GM12878 (cell line): ENCODE results near the gene C18orf63. TPM values are rescaled to one million over a fixed set of nuclear protein-coding genes. Genes with fewer than 3 reads are reported as not detected.

ENCODE experiments used
- ATAC-seq: fragments of 200-7000 bp; cut with Tn5 transposase; 3 replicates; pipeline ENCODE4 v1.9.1; 2020; ENCODE audit warnings: mild to moderate bottlenecking, moderate library complexity
- BruUV-seq: library from RNA; stranded (reverse); fragments of 400-500 nt; replicated peaks from 2 replicates; lab custom pipeline; 2021; lab: Mats Ljungman, UMichigan
- CTCF ChIA-PET: fragments of 300-600 bp; sonication (Branson Sonifier 250); formaldehyde crosslinking; extraction: SDS; loops from one replicate; lab custom pipeline; 2021; ENCODE audit warnings: inconsistent platforms; lab: Yijun Ruan, JAX
- POLR2A ChIA-PET: fragments of 350-600 bp; formaldehyde crosslinking; extraction: SDS; loops from one replicate; lab custom pipeline; 2021; ENCODE audit warnings: inconsistent platforms; lab: Charles Lee
- RAD21 ChIA-PET: fragments of 300-600 bp; sonication (Branson Sonifier 250); formaldehyde crosslinking; loops from one replicate; lab custom pipeline; 2023; ENCODE audit warnings: antibody characterized with exemption; ENCODE audit not compliant: unreplicated experiment; lab: Charles Lee
- SMC1A ChIA-PET: fragments of 300-600 bp; sonication (Branson Sonifier 250); formaldehyde crosslinking; loops from one replicate; lab custom pipeline; 2023; ENCODE audit not compliant: unreplicated experiment, uncharacterized antibody; lab: Charles Lee
- DNase-seq: peaks from one replicate; pipeline ENCODE4 v3.0.0-alpha.2; 2011; ENCODE audit warnings: low read depth, low spot score
- FAIRE-seq: peaks from 3 replicates; lab custom pipeline; 2011; peaks lifted over from hg19 to GRCh38; lab: Jason Lieb, UNC
- H2AFZ ChIP-seq: 2 replicates; pipeline ENCODE4 v1.6.0; 2011; ENCODE audit warnings: low read depth, low read length, control low read depth; ENCODE audit not compliant: control insufficient read depth
- H3K27ac ChIP-seq: 2 replicates; pipeline ENCODE4 v1.5.1; 2011; ENCODE audit warnings: control low read depth; ENCODE audit not compliant: control insufficient read depth, insufficient read depth
- H3K27me3 ChIP-seq, 2 experiments: replicated peaks in 1 of 2; 2 replicates each; pipeline versions ENCODE4 v1.6.0 to v1.6.1; 2011; ENCODE audit warnings: low read length in 1 of 2; ENCODE audit not compliant: control insufficient read depth in 2 of 2, insufficient read depth in 2 of 2
- H3K36me3 ChIP-seq, 2 experiments: 2 replicates each; pipeline ENCODE4 v1.5.1; 2011; ENCODE audit warnings: low read length in 1 of 2; ENCODE audit not compliant: control insufficient read depth in 2 of 2, insufficient read depth in 2 of 2
- H3K4me1 ChIP-seq: 2 replicates; pipeline ENCODE4 v1.6.1; 2011; ENCODE audit warnings: mild to moderate bottlenecking, low read length, moderate library complexity, mixed read lengths; ENCODE audit not compliant: control insufficient read depth, insufficient read depth
- H3K4me2 ChIP-seq: 2 replicates; pipeline ENCODE4 v1.6.0; 2011; ENCODE audit warnings: control low read depth; ENCODE audit not compliant: control insufficient read depth, insufficient read depth
- H3K4me3 ChIP-seq: fragments of 200-600 bp; sonication (generic); 2 replicates; pipeline ENCODE4 v1.5.1; 2016
- H3K79me2 ChIP-seq: 2 replicates; pipeline ENCODE4 v1.6.0; 2011; ENCODE audit warnings: low read length; ENCODE audit not compliant: control insufficient read depth, insufficient read depth
- H3K9ac ChIP-seq: 2 replicates; pipeline ENCODE4 v1.8.0; 2011; ENCODE audit warnings: low read length, control low read depth, mixed read lengths; ENCODE audit not compliant: control insufficient read depth, insufficient read depth
- H3K9me3 ChIP-seq: replicated peaks from 3 replicates; pipeline ENCODE4 v1.5.1; 2011; ENCODE audit warnings: mild to moderate bottlenecking, low read length; ENCODE audit not compliant: control insufficient read depth, insufficient read depth
- H4K20me1 ChIP-seq: 2 replicates; pipeline ENCODE4 v1.6.0; 2011; ENCODE audit not compliant: control insufficient read depth, insufficient read depth
- DPF2 ChIP-seq: fragments of 450-650 bp; IDR thresholded peaks from 2 replicates; pipeline ENCODE4 v1.6.1; 2017; ENCODE audit warnings: mild to moderate bottlenecking
- FOXM1 ChIP-seq: IDR thresholded peaks from 2 replicates; pipeline ENCODE4 v1.6.1; 2012; ENCODE audit warnings: low read depth, mild to moderate bottlenecking, inconsistent platforms, low read length, moderate library complexity
- NFXL1 ChIP-seq: fragments of 450-650 bp; IDR thresholded peaks from 2 replicates; pipeline ENCODE4 v1.6.1; 2017; ENCODE audit warnings: antibody characterized with exemption, mild to moderate bottlenecking, borderline replicate concordance
- NR2C2 ChIP-seq: IDR thresholded peaks from 2 replicates; pipeline ENCODE4 v1.6.1; 2011; ENCODE audit warnings: borderline replicate concordance, low read depth; ENCODE audit not compliant: control insufficient read depth, insufficient read length
- TAF1 ChIP-seq: IDR thresholded peaks from 2 replicates; pipeline ENCODE4 v1.6.1; 2011; ENCODE audit warnings: mild to moderate bottlenecking, low read depth, low read length, borderline replicate concordance
- TCF12 ChIP-seq: IDR thresholded peaks from 2 replicates; pipeline ENCODE4 v1.6.1; 2011; ENCODE audit warnings: low read depth, mild to moderate bottlenecking, low read length
- ZNF622 ChIP-seq: fragments of 450-650 bp; IDR thresholded peaks from 2 replicates; pipeline ENCODE4 v1.6.1; 2017; ENCODE audit warnings: mild to moderate bottlenecking, inconsistent platforms
- WGBS: methylation state at CpG from one replicate; pipeline ENCODE4 v1.1.6; 2016; ENCODE audit warnings: low lambda C conversion rate; ENCODE audit not compliant: insufficient replicate concordance, insufficient coverage; ENCODE audit errors: missing lambda C conversion rate; 5-methylcytosine and 5-hydroxymethylcytosine counted together
- in situ Hi-C: fragments of 300-500 bp; cut with MboI; formaldehyde crosslinking; loops from 9 replicates; pipeline ENCODE4 v1.14.3; 2018; ENCODE audit warnings: mixed read lengths
- intact Hi-C: fragments of 100-400 bp; cut with micrococcal nuclease; formaldehyde crosslinking; loops from one replicate; pipeline ENCODE4 v1.14.2; 2022; ENCODE audit not compliant: unreplicated experiment
- polyA plus RNA-seq, 11 experiments: library from polyadenylated mRNA; depleted of rRNA in 4 of 11; unstranded in 6 of 11; stranded (reverse) in 5 of 11; fragments of >200 nt; fragmentation: Nextera tagmentation in 4 of 11; fragmentation: Illumina TruSeq in 1 of 11; extraction: Ambion mirVana in 4 of 11; extraction: Trizol in 1 of 11; gene quantifications; 1 replicate in 1 of 11; 2 replicates in 10 of 11; pipeline versions ENCODE4 v1.2.1 to v1.2.3, GENCODE V29; 2011 to 2016; ENCODE audit warnings: inconsistent platforms in 2 of 11, missing spikeins in 2 of 11, low read depth in 1 of 11
- total RNA-seq, 4 experiments: library from RNA; depleted of rRNA in 3 of 4; stranded (reverse); fragments of >200 nt in 3 of 4; fragmentation: Illumina TruSeq in 1 of 4; extraction: Trizol in 1 of 4; gene quantifications; 2 replicates each; pipeline versions ENCODE4 v1.2.1 to v1.2.3, GENCODE V29; 2013 to 2021
- TF ChIP-seq, protein P1 (sequence below): IDR thresholded peaks from 2 replicates; pipeline ENCODE4 v1.6.1; 2011; ENCODE audit warnings: low read depth, mild to moderate bottlenecking, low read length, moderate library complexity, borderline replicate concordance; ENCODE audit errors: extremely low read depth
- TF ChIP-seq, protein P2 (sequence below): fragments of 450-650 bp; formaldehyde crosslinking; IDR thresholded peaks from 2 replicates; pipeline ENCODE4 v1.4.0; 2022; ENCODE audit warnings: mild to moderate bottlenecking, moderate library complexity

Gene C18orf63
- total and polyA plus RNA-seq, 10 of the 15 experiments (the other 5 are each of a cell fraction or from before 2014, with no cell fraction given): not detected

DNA sequence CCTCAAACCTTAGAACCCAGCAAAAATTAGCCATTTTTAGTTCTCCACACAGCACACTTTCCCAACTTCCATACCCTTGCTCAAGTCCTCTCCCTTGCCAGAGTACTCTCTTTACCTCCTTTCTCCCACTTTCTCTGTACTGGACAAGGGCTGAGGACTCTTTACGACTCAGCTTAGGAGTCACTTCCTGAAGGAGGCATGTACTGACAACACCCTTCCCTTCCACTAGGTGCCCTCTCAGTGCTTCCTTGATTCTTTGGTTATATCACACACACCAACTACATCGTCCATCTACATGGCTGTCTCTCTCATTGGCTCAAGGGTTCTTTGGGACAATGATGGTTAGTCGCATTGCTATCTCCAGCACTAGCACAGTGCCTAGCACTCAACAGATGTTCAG lies 5.2 kb upstream of the C18orf63 start (continued):
- TF ChIP-seq, protein P1, sequence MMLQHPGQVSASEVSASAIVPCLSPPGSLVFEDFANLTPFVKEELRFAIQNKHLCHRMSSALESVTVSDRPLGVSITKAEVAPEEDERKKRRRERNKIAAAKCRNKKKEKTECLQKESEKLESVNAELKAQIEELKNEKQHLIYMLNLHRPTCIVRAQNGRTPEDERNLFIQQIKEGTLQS: no peak
- no peak for TF ChIP-seq TAF1
- TF ChIP-seq, all 136 proteins: peak for 3

DNA sequence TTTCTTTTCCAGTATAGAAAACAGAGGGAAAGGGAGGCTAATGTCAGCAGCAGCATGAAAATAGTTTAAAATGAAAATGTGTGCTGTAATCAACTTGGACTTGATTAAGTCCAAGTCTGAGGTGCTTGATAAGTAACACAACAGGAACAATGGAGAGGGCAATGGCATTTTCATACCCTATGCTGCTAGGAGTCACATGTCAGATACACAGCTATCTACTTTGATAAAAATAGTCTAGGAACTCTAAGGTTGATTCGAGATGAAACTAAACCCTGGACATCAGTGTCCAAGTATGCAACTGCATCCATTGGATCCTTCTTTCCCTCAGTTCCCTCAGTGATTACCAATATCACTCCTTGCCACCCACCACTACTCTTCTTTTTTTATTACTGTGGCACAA lies 4.6 kb upstream of the C18orf63 start:
- Histone ChIP-seq H3K9ac (no peak overlapping the region), H3K4me3 (no peak overlapping the region), H3K27me3 (no peaks in the 10 kb centered on the region), H3K36me3 (no peaks in the 10 kb centered on the region; a peak in 1 of 4 replicates), H3K4me2 (no peak overlapping the region), H3K27ac (no peak overlapping the region), H2AFZ (no peak overlapping the region), H3K4me1 (no peaks in the 10 kb centered on the region), H3K9me3 (no peaks in the 10 kb centered on the region), H3K79me2 (no peaks in the 10 kb centered on the region), H4K20me1 (no peaks in the 10 kb centered on the region)
- intact Hi-C loops (no loop called here), in situ Hi-C loops (no loop called here)
- ChIA-PET CTCF (interaction anchor here (1.1 to 1.6 kb wide), 3 partner anchors 27 to 241 kb away, joined by 4 to 5 read pairs (median 5); no protein-coding TSS in a partner anchor), POLR2A (no interaction called here), SMC1A (interaction anchor here (1.2 to 1.5 kb wide), 2 partner anchors 23 to 31 kb away, joined by 4 read pairs; no protein-coding TSS in a partner anchor), RAD21 (no interaction called here)
- WGBS: 0% methylated on average over 1 of the region's 1 CpG
- ATAC-seq (no peak), FAIRE-seq (no peak), DNase-seq (no peak)
- BruUV-seq: no TSS peak
- TF ChIP-seq FOXM1 (no peak), NR2C2 (no peak), TCF12 (no peak), ZNF622 (no peak), NFXL1 (no peak), DPF2 (no peak)
- TF ChIP-seq, protein P2, sequence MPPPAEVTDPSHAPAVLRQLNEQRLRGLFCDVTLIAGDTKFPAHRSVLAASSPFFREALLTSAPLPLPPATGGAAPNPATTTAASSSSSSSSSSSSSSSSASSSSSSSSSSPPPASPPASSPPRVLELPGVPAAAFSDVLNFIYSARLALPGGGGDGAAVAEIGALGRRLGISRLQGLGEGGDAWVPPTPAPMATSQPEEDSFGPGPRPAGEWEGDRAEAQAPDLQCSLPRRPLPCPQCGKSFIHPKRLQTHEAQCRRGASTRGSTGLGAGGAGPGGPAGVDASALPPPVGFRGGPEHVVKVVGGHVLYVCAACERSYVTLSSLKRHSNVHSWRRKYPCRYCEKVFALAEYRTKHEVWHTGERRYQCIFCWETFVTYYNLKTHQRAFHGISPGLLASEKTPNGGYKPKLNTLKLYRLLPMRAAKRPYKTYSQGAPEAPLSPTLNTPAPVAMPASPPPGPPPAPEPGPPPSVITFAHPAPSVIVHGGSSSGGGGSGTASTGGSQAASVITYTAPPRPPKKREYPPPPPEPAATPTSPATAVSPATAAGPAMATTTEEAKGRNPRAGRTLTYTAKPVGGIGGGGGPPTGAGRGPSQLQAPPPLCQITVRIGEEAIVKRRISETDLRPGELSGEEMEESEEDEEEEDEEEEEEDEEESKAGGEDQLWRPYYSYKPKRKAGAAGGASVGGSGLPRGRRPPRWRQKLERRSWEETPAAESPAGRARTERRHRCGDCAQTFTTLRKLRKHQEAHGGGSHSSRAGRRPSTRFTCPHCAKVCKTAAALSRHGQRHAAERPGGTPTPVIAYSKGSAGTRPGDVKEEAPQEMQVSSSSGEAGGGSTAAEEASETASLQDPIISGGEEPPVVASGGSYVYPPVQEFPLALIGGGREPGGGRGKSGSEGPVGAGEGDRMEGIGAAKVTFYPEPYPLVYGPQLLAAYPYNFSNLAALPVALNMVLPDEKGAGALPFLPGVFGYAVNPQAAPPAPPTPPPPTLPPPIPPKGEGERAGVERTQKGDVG (CRISPR knock-in tag): no peak
